NCI-H774 (cell line): ENCODE measurements around the gene DOLPP1.
"Not testable (repeated sequence)": the region's sequence is repeated elsewhere in the genome, so short reads cannot be mapped to it uniquely, and the experiment has no call there.

Experiments
- DNase-seq: peaks from one replicate; lab custom pipeline; 2025; lab: John Stamatoyannopoulos, UW

DOLPP1 gene

DNA sequence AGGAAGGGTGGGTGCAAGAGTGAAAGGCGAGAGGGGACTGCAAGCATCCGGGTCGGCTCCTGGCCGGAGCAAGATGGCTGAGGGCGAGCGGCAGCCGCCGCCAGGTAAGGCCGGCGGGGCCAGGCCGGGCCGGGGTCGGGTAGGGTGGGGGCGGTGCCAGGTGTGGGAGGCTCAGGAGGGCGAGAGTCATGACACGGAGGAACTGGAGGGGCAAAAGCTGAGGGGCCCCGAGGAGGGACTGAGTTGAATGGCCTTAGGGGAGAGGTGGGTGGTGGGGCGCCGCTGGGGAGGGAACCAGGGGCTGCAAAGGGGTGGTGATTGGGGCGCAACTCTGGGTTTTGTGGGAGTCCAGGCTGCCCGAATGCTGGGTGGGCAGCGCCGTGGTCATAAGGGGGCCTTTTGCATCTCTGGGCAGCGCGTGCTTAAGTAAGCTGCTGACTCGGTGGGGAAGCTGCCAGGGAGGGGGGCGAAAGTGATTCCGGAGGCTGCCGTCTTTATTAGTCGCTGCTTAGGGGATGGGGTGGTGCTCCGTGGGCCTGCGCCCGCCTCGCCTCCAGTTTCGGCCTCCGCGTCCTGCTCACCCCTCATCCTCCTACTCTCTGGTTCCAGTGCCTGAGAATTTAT is 30.7 kb downstream of the DOLPP1 start:
- peak; percentile 55 for DNase-seq

DNA sequence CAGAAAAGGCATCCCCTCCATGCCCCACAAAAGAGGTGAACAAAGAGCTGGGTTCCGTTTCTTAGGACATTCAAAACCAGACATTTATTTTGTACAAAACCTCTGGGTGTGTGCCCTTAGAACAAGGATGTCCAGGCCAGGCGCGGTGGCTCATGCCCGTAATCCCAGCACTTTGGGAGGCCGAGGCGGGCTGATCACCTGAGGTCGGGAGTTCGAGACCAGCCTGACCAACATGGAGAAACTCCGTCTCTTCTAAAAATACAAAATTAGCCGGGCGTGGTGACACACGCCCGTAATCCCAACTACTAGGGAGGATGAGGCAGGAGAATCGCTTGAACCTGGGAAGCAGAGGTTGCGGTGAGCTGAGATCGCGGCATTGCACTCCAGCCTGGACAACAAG is 31.6 kb downstream of the DOLPP1 start:
- DNase-seq = not testable (repeated sequence)

DNA sequence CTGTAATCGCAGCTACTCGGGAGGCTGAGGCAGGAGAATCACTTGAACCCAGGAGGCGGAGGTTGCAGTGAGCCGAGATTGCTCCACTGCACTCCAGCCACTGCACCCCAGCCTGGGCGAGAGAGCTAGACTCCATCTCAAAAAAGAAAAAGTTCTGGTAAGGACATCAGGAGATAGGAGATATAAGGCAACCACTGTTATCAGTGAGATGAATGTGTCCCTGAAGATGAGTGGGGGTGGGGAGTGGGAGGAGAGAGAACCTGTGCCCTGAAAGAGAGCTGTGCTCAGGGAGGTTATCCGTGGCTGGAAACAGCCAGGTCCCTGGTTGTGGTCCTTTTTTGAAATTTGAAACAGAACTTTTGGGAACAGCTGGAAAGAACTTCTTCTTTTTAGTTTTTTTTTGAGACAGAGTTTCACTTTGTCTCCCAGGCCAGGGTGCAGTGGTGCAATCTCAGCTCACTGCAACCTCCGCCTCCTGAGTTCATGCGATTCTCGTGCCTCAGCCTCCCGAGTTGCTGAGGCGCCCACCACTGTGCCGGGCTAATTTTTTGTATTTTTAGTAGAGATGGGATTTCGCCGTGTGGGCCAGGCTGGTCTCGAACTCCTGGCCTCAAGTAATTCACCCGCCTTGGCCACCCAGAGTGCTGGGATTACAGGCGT is 32.9 kb downstream of the DOLPP1 start:
- no peak for DNase-seq

DNA sequence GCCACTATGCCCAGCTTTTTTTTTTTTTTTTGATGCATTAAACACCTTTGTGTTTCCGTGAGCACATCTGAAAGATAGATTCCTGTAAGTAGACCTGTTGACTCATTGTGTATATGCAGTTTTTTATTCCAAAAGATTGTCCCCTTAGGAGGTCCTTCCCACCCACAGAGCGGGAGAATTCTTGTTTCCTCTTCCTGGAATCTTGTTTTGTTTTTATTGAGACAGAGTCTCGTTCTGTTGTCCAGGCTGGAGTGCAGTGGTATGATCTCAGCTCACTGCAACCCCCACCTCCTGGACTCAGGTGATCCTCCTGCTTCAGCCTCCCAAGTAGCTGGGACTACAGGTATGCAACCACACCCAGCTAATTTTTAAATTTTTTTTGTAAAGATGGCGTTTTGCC is 37.9 kb downstream of the DOLPP1 start:
- DNase-seq = no peak

DNA sequence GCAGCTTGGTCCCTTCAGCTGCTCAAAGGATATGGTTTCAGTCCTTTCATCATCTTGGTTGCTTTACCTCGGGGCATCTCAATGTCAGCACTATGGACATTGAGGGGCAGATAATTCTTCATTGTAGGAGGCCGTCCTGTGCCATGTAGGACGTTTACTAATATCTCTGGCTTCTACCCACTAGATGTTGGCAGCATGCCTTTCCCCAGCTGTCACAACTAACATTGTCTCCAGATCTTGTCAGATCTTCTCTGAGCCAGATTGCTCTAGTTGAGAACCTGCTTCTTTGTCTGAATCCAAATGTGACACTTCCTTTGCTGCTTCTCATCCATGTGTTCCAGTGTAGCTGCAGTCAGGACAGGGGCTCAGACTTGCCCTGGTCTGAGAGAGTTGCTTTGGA is 40.6 kb downstream of the DOLPP1 start:
- no peak for DNase-seq

DNA sequence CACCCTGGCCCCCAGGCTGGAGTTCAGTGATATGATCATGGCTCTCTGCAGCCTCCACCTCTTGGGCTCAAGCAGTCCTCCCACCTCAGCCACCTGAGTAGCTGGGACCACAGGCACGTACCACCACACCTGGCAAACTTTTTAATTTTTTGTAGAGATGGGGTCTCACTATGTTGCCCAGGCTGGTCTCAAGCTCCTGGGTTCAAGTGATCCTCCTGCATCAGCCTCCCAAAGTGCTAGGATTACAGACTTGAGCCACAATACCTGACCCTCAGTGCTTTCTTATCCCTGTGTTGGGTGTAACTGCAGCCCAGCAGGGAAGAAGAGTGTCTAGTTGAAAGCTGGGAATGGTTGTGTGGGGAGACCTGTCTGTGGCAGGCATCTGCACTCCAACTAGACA is 41.2 kb downstream of the DOLPP1 start:
- no peak for DNase-seq

DNA sequence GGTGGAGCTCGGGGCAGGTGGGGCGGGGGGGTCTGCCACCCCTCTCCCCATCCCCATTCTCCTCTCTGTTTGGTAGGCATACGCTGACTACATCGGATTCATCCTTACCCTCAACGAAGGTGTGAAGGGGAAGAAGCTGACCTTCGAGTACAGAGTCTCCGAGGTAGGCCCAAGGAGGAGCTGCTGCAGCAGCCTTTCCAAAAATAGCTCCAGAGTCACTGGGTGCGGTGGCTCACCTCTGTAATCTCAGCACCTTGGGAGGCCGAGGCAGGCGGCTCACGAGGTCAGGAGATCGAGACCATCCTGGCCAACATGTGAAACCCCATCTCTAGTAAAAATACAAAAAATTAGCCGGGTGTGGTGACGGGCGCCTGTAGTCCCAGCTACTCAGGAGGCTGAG is 42.1 kb downstream of the DOLPP1 start:
- DNase-seq = not testable (repeated sequence)

DNA sequence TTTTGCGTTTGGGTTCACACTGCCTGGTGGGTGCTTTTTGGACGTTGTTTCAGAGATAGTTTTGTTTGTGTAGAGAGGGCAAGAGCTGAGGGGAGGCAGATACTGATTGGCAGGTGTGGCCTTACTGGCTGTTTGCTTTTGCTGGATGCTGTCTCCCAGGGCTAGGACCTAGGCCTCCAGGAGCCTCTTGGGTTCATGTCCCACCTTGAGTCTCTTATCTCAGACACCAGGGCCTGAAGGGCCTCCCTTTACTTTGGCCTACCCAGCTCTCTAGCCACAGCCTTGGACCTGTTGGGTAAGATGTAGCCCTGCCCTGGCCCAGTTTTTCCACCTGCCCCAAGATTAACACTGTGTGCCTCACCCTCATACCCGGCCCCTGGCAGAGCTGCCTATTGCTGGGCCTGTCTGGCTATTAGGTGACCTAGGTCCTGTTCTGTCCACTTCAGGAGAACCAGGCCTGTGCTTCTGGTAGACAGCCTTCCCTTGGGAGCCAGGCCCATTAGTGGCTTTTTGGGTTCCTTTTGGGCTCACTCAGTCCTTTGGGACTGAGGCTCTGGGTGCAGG is 43.7 kb downstream of the DOLPP1 start:
- no peak for DNase-seq

DNA sequence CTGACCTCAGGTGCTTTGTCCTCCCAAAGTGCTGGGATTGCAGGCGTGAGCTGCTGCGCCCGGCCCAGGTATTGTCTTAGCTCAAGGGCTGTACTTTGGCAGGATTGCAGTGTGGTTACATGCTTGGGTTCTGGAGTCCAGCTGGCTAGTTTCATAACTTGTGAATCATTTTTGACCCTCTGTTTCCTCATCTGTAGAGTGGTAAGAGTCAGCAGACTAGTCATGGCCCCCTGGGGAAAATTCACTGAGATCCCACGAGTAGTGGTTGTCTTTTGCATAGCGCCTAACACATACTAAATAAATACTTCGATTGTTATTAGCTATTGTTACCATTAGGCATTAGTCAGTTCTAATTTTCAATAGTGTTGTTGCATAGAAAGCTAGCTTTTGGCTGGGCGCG is 44.6 kb downstream of the DOLPP1 start:
- no peak for DNase-seq

DNA sequence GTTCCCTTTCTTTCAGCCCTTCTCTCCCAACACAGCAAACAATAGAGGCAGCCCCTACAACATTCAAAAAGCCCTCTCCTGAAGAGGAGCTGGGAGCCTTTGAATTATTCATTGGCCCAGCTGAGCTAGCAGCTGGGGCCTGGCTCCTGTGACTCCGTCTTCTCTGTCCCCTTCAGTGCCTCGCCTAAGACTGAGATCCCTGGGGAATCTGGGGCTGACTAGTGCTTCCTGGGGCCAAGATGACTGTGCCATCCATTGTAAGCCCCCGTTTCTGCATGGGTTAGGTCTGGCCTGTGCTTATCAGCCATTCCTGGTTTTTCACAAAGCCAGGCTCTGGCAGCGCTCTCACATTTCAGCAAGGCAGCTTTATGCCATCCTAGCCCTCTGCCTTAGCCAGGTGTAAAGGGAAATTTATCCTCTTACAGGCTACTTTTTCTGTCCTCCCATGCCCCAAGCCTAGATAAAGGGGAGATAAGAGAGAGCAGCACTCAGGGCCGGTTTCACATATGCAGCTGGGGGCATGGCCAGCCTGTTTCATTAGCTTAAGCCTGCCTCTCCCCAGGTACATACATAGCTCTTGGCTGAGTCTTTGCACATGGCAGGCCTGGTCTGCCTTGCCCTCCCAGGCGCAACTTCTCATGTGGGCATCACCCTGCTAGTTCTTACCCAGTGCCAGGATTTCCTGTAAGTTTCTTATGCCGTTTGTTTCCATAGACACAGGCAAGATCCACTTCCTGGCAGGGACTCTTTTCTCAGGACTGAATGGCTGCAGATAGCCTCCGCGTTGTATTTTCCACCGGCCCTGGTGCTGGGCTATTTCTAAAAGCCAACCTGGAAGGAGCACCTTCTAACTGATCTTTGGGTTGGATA is 46.1 kb downstream of the DOLPP1 start:
- DNase-seq = no peak

DNA sequence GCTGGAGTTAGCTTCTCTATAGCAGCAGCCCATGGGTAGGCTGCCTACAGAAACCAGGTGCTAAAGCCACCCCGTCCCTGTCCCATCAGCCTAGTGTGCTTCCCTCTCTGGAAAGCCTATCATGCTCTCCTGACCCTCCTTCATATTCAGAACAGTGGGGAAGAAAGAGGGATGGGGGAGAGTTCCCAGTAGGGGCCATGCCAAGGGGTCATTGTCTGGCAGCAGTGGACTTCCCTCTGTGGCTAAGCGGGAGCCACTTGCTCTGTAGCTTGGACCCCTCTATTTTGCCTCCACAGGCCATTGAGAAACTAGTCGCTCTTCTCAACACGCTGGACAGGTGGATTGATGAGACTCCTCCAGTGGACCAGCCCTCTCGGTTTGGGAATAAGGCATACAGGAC is 47.8 kb downstream of the DOLPP1 start:
- DNase-seq = no peak

DNA sequence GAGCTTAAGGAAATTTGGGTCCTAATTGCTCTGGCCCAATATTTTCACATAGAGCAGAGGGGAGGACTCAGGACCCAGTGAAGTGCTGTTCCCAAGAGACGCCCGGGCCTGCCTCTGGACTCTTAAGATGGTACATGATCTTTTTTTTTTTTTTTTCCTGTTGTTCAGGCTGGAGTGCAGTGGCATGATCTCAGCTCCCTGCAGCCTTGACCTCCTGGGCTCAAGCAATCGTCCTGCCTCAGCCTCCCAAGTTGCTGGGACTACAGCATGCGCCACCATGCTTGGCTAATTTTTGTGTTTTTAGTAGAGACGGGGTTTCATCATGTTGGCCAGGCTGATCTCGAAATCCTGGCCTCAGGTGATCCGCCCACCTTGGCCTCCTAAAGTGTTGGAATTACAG is 49.4 kb downstream of the DOLPP1 start:
- DNase-seq = not testable (repeated sequence)

DNA sequence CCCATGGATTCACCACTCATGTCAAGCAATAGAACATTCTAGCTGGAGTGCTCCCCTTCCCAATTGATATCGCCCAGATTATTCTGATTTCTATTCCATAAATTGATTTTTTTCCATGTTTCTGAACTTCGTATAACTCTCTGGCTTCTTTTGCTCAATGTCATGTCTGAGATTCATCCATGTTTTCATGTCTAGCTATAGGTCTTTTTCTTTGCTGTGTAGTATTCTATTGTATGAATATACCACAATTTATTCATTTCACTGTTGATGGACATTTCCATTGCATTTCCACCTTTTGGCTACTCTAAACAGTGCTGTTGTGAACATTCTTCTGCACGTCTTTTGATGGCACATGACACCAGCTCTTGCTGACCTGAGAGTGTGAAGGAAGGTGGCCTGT is 49.9 kb downstream of the DOLPP1 start:
- no peak for DNase-seq

DNA sequence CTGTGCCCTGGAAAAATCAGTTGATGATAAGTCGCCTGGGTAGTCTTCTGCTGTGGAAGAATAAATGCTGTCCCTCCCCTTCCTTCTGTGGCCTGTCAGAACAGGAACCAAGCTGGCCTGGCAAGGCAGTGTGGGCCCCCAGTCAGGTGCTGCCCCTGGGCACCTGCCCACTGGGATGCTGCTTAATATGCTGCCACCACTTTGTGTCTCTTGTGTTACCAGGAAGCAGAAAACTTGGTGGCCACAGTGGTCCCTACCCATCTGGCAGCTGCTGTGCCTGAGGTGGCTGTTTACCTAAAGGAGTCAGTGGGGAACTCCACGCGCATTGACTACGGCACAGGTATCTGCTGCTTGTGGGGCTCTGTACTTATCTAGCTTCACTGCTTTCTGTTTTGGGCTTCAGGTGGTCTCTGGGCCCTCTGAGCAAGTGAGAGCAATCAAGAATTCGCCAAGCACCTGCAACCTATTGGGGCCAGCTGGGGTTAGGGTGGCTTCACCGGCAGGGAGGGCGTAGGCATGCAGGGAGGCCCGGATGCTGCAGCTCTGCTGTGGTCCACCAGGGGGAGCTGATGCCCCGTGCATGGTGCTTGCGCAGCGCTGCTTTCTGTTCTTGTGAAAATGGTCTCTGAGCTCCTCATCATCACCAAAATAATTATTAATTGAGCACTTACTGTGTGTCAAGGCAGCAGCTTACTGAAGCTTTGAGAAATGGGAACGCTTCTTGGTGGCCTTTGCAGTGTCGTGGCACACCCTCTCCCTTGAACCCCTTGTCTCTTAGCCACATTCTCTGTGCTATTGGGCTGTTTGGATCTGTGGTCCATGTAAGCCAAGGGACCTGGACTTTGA is 50.6 kb downstream of the DOLPP1 start:
- peak; percentile 40 for DNase-seq

DNA sequence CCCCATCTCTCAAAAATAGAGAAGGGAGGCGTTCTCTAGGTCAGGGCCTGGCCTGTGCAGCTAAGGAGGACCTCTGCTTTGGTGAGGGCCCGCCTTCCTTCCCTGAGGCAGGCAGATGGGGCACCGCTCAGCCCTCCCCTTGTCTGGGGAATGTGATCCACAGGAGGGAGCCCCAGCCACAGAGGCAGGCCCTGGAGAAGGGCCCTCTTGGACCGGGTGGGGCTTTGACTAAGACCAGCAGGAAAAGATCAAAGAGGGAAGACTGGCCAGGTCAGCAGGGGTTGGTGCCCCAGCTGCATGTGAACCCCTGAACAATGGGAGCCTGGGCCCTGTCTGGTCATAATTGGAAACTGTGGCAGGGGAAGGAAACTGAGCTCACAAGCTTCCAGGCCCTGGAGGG is 52.2 kb downstream of the DOLPP1 start:
- no peak for DNase-seq

DNA sequence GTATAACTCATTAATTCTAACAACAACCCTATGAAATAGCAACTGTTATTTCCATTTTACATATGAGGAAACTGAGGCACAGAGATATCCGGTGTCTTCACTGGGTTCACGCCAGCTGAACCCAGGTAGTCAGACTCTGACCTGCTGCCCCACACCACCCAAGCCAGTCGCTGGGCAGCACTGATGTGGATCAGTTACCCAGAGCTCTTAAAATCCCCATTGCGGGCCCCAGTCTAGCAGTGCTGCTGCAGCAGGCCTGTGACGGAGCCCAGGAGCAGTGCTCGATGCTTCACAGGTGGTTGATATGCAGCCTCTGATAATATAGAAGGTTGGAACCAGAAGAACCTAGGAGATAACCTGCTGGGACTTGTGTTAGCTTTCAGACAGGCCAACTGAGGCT is 54.6 kb downstream of the DOLPP1 start:
- no peak for DNase-seq

DNA sequence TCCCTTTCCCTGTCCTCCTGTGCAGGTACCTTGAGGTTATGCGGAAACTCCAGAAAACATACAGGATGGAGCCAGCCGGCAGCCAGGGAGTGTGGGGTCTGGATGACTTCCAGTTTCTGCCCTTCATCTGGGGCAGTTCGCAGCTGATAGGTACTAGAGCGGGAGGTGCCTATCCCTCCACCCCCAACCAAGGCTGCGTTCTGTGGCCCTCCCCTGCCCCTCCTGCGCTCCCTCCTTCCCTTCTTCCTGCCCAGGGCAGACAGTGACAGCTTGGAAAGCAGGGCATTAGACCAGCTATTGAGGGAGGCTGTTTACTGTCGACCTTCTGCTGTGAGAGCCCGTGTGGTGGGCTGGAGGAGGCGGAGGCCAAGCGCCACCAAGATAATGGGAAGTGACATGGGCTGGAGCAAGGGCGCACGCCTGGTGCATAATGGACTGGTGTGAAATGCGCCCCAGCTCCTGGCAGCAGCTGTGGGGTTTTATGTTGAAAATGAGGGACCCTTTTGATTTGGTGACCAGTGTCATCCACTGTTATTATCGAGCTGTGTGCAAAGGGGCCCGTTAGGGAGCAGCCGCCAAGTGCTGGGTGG is 55.6 kb downstream of the DOLPP1 start:
- no peak for DNase-seq

DNA sequence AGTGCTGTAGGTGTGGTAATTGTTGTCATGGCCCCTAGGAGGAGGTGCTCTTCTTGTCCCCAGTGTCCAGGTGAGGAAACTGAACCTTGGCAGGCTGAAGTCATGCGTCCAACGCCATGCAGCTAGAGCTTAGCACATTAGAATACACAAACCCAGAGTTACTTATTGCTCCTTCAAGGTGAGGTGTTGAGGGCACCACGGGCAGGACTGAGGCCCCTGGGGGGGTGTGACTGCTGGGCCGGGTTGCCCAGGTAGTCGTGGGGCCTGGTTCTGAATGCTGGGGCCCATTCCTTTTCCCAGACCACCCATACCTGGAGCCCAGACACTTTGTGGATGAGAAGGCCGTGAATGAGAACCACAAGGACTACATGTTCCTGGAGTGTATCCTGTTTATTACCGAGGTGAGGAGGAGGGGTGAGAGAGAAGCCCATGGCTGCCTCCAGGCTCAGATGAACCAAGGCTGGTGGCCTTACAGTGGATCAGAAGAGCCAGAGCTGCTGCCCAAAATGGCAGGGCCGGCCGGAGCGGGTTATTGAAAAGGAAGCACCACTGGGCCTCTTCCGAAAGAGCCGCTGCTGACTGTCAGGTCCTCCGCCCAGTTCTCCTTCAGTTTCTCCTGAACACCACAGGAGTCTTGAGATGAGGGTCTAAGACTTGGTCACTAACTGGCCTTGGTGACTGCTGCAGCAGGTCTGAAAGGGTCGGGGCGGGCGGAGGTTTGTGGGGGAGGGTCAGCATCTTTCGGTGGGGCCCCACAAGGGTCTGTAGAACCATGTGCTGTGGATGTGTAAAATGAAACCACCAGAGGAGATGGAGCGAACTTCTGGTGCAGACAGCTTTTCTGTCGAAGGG is 56.6 kb downstream of the DOLPP1 start:
- no peak for DNase-seq

DNA sequence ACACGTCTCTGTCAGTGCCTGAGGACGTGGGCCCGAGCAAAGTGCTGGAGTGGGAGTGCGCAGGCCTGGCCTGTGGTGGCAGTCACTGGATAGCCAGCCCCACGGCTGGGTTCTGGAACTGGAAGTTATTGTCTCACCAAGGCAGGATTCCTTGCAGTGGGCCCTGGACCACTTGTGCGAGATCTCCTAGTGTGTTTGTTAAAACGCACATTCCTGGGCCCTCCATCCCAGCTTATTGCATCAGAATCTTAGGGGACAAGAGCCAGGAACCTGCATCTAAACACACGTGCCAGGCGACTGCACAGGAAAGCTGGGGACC is 57.2 kb downstream of the DOLPP1 start:
- no peak for DNase-seq

DNA sequence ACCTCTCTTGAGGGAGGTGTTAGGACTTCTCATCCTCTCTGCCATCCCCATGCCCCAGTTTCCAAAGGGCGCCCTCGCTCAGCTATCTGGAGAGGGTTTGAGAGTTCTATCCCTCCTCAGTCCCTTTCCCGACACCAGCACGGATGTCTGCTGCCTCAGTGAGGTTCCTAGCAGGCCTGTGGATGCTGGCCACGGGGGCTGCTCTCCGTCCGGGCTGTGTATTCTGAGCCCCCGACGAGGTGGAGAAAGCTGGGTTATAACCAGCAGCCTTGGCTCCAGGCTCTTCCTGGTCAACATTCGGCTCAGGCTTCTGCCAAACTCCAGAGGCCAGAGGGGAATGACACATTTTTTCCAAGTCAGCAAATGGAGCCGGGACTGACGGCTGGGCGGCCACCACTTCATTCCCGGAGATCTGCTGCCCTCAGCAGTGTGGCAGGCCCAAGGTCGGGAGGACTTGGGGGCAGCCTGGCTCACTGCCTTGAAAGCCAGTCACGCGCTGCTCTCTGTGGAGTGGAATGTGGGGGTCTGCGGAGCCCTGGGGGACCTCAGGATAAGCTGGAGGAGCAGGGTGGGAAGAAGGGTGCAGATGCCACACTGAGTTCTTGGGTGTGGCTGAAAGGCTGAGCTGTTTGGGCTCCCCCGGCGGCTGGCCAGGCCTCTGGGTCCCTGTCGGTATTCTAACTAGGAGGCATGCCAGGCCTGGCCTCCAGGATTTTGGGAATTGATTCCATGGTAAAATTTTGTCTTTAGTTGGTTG is 57.7 kb downstream of the DOLPP1 start:
- no peak for DNase-seq
